ENCODE data around the gene NUMA1. TPM values are rescaled to one million over a fixed set of nuclear protein-coding genes. Genes with fewer than 3 reads are reported as not detected.

NUMA1 gene
- total RNA-seq, 1 experiment from 2014 or later, result 145 TPM

GRCh38 chr11:72105888-72106287 is 25.5 kb upstream of the NUMA1 start, which contains the start of gene TOMT:
TSS of gene TOMT (plus strand) at chr11:72105924. CDS start at chr11:72105952, 28 bp downstream.
- H3K27me3 ChIP-seq (ENCODE audit: control insufficient read depth, insufficient read depth, low read length), result no peaks in the 10 kb centered on the region
- H3K4me3 ChIP-seq (ENCODE audit: low read depth in 2 of 2, low read length in 2 of 2), result no peak within 1 kb of the TSS
- CTCF ChIA-PET, result interaction anchor here (0.6 kb wide), 1 partner anchor 579 kb away, joined by 6 read pairs; no protein-coding TSS in a partner anchor
- no peak for DNase-seq (ENCODE audit: low read depth, low spot score)
- ATAC-seq, result no peak
- peaks cover 10% of the 10 kb centered on the region for H3K4me1 ChIP-seq (ENCODE audit: control insufficient read depth, insufficient read depth, low read length)
- H3K9me3 ChIP-seq (ENCODE audit: control insufficient read depth, insufficient read depth, low read depth, low read length), result no peaks in the 10 kb centered on the region
- POLR2A ChIA-PET, result no interaction called here
- peak within 1 kb of the TSS; percentile 35; the same call in 1 of the 2 replicates for H3K27ac ChIP-seq (ENCODE audit: low read length)
- no peaks in the 10 kb centered on the region; the same call in 1 of the 2 replicates for H3K36me3 ChIP-seq (ENCODE audit: control insufficient read depth, insufficient read depth, low read length)
- intact Hi-C loops (cut with micrococcal nuclease; ENCODE audit: unreplicated experiment), result no loop called here
- TF ChIP-seq SIN3A (IDR thresholded peaks at IDR 0.05; ENCODE audit: borderline replicate concordance, insufficient read depth, low read depth, low read length), result no peak
- TF ChIP-seq POLR2AphosphoS5 (IDR thresholded peaks at IDR 0.05; ENCODE audit: low read depth, low read length), result no peak
- TF ChIP-seq, protein P1, sequence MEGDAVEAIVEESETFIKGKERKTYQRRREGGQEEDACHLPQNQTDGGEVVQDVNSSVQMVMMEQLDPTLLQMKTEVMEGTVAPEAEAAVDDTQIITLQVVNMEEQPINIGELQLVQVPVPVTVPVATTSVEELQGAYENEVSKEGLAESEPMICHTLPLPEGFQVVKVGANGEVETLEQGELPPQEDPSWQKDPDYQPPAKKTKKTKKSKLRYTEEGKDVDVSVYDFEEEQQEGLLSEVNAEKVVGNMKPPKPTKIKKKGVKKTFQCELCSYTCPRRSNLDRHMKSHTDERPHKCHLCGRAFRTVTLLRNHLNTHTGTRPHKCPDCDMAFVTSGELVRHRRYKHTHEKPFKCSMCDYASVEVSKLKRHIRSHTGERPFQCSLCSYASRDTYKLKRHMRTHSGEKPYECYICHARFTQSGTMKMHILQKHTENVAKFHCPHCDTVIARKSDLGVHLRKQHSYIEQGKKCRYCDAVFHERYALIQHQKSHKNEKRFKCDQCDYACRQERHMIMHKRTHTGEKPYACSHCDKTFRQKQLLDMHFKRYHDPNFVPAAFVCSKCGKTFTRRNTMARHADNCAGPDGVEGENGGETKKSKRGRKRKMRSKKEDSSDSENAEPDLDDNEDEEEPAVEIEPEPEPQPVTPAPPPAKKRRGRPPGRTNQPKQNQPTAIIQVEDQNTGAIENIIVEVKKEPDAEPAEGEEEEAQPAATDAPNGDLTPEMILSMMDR (IDR thresholded peaks at IDR 0.05), result no peak
- no peak for TF ChIP-seq TCF7L2 (IDR thresholded peaks at IDR 0.05; ENCODE audit: low read depth, low read length)
- TF ChIP-seq, protein P2, sequence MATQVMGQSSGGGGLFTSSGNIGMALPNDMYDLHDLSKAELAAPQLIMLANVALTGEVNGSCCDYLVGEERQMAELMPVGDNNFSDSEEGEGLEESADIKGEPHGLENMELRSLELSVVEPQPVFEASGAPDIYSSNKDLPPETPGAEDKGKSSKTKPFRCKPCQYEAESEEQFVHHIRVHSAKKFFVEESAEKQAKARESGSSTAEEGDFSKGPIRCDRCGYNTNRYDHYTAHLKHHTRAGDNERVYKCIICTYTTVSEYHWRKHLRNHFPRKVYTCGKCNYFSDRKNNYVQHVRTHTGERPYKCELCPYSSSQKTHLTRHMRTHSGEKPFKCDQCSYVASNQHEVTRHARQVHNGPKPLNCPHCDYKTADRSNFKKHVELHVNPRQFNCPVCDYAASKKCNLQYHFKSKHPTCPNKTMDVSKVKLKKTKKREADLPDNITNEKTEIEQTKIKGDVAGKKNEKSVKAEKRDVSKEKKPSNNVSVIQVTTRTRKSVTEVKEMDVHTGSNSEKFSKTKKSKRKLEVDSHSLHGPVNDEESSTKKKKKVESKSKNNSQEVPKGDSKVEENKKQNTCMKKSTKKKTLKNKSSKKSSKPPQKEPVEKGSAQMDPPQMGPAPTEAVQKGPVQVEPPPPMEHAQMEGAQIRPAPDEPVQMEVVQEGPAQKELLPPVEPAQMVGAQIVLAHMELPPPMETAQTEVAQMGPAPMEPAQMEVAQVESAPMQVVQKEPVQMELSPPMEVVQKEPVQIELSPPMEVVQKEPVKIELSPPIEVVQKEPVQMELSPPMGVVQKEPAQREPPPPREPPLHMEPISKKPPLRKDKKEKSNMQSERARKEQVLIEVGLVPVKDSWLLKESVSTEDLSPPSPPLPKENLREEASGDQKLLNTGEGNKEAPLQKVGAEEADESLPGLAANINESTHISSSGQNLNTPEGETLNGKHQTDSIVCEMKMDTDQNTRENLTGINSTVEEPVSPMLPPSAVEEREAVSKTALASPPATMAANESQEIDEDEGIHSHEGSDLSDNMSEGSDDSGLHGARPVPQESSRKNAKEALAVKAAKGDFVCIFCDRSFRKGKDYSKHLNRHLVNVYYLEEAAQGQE (IDR thresholded peaks at IDR 0.05; ENCODE audit: insufficient read depth in 1 of 2, low read depth in 2 of 2, low read length in 1 of 2), result no peak
- in situ Hi-C loops (cut with HindIII; ENCODE audit: low pct_unique_long_range_greater_than_20kb, low sequenced_read_pairs), result no loop called here
- no TSS peak for BruUV-seq (replicated peaks)

DNA sequence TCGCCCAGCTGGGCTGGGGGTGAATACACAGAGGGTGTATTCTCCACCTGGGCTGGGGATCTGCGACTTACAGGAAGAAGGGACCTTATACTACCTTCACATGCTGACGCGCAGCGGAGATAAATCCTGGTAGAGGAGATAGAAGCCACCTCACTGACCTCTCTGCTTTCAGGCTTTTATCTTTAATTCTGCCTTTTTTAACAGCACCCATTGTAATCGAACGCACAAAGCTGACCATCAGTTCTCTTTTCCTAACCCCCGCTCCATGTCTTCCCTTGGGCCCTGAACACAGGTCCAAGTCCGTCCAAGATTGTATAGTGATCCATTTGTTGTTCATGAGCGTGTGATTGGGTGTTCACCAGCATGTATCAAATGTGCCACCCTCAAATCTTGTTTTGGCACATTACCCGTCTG is 23.4 kb upstream of the NUMA1 start:
- Histone ChIP-seq H3K27ac (ENCODE audit: low read length) (peak overlapping the region; percentile 99), H3K9me3 (ENCODE audit: control insufficient read depth, insufficient read depth, low read depth, low read length) (no peaks in the 10 kb centered on the region), H3K4me1 (ENCODE audit: control insufficient read depth, insufficient read depth, low read length) (peaks cover 10% of the 10 kb centered on the region), H3K27me3 (ENCODE audit: control insufficient read depth, insufficient read depth, low read length) (no peaks in the 10 kb centered on the region), H3K36me3 (ENCODE audit: control insufficient read depth, insufficient read depth, low read length) (peaks cover under 1% of the 10 kb centered on the region; the same call in 1 of the 2 replicates), H3K4me3 (ENCODE audit: low read depth in 2 of 2, low read length in 2 of 2) (peak overlapping the region; percentile 50 to 98)
- ChIA-PET CTCF (no interaction called here), POLR2A (no interaction called here)
- DNase-seq (ENCODE audit: low read depth, low spot score), result no peak
- intact Hi-C loops (cut with micrococcal nuclease; ENCODE audit: unreplicated experiment) (no loop called here), in situ Hi-C loops (cut with HindIII; ENCODE audit: low pct_unique_long_range_greater_than_20kb, low sequenced_read_pairs) (no loop called here)
- TF ChIP-seq POLR2AphosphoS5 (IDR thresholded peaks at IDR 0.05; ENCODE audit: low read depth, low read length), result no peak
- TF ChIP-seq, protein P2 (IDR thresholded peaks at IDR 0.05; ENCODE audit: insufficient read depth in 1 of 2, low read depth in 2 of 2, low read length in 1 of 2), result no peak
- TF ChIP-seq TCF7L2 (IDR thresholded peaks at IDR 0.05; ENCODE audit: low read depth, low read length), result no peak
- no peak for TF ChIP-seq SIN3A (IDR thresholded peaks at IDR 0.05; ENCODE audit: borderline replicate concordance, insufficient read depth, low read depth, low read length)
- TF ChIP-seq, protein P1 (IDR thresholded peaks at IDR 0.05), result no peak
- BruUV-seq (replicated peaks), result TSS peak; percentile 92
- ATAC-seq, result no peak
